K562 (cell line): ENCODE results near the gene S100P. TPM values are rescaled to one million over a fixed set of nuclear protein-coding genes. Genes with fewer than 3 reads are reported as not detected.
A peak's percentile ranks its signal among the peaks of the same experiment; 100 is the strongest.

ENCODE experiments used
- BRD4 ChIP-seq: fragments of 200-600 bp; sonication (generic); IDR thresholded peaks from 2 replicates; pipeline ENCODE4 v1.6.1; 2017; ENCODE audit warnings: inconsistent platforms
- CBX1 ChIP-seq: sonication (generic); IDR thresholded peaks from 2 replicates; pipeline ENCODE4 v1.6.1; 2016; ENCODE audit warnings: antibody characterized with exemption, low read depth, mild to moderate bottlenecking
- ELF2 ChIP-seq: fragments of 250-450 bp; sonication (Bioruptor Pico); IDR thresholded peaks from 2 replicates; pipeline ENCODE4 v1.5.0; 2021; ENCODE audit warnings: mild to moderate bottlenecking
- ETS1 ChIP-seq: conservative IDR thresholded peaks from 2 replicates; pipeline ENCODE4 v1.6.1; 2011; ENCODE audit warnings: low read depth, mild to moderate bottlenecking, low read length; ENCODE audit not compliant: control insufficient read depth
- HSF4 ChIP-seq: fragments of 250-450 bp; sonication (Bioruptor Pico); IDR thresholded peaks from 2 replicates; pipeline ENCODE4 v2.1.2; 2022; ENCODE audit warnings: mild to moderate bottlenecking, moderate library complexity, borderline replicate concordance
- LEF1 ChIP-seq: fragments of 450-650 bp; IDR thresholded peaks from 2 replicates; pipeline ENCODE4 v1.6.1; 2016; ENCODE audit warnings: mild to moderate bottlenecking
- MAFG ChIP-seq: fragments of 450-650 bp; conservative IDR thresholded peaks from 2 replicates; pipeline ENCODE4 v1.6.1; 2016; ENCODE audit warnings: missing genetic modification characterization, missing compliant biosample characterization
- MAZ ChIP-seq, 2 experiments: fragments of 450-650 bp in 1 of 2; sonication (generic) in 1 of 2; formaldehyde crosslinking; IDR thresholded peaks in 1 of 2; conservative IDR thresholded peaks in 1 of 2; 2 replicates each; pipeline versions ENCODE4 v1.4.0 to v1.5.0; 2020; ENCODE audit warnings: mild to moderate bottlenecking in 1 of 2, missing genetic modification reagents in 1 of 2
- TAF1 ChIP-seq: IDR thresholded peaks from 2 replicates; pipeline ENCODE4 v1.6.1; 2011; ENCODE audit warnings: mild to moderate bottlenecking, low read length, moderate library complexity; ENCODE audit not compliant: insufficient read depth, control insufficient read depth, severe bottlenecking; ENCODE audit errors: extremely low read depth
- ZNF121 ChIP-seq: sonication (generic); formaldehyde crosslinking; conservative IDR thresholded peaks from 2 replicates; pipeline ENCODE4 v1.8.0; 2022; ENCODE audit warnings: missing genetic modification reagents
- polyA plus RNA-seq, 8 experiments: library from polyadenylated mRNA; depleted of rRNA in 4 of 8; stranded (reverse) in 5 of 8; unstranded in 3 of 8; fragments of >200 nt; fragmentation: Nextera tagmentation in 2 of 8; fragmentation: Illumina TruSeq in 1 of 8; extraction: Ambion mirVana in 2 of 8; extraction: Trizol in 1 of 8; gene quantifications; 2 replicates each; pipeline versions ENCODE4 v1.2.1 to v1.2.3, GENCODE V29; 2011 to 2014; ENCODE audit warnings: inconsistent platforms in 1 of 8, missing spikeins in 1 of 8
- total RNA-seq, 7 experiments: library from RNA; depleted of rRNA in 6 of 7; stranded (reverse); fragments of >200 nt in 6 of 7; fragmentation: Illumina TruSeq in 2 of 7; extraction: Trizol in 2 of 7; gene quantifications; 2 replicates each; pipeline versions ENCODE4 v1.2.1 to v1.2.3, GENCODE V29; 2011 to 2021; ENCODE audit warnings: low replicate concordance in 1 of 7

S100P gene
- total and polyA plus RNA-seq, 9 of the 15 experiments (the other 6 are each of a cell fraction or from before 2014, with no cell fraction given), result 4.1 to 23.8 (median 7.5) TPM

- TF ChIP-seq MAZ (CRISPR knock-in tag; conservative IDR thresholded peaks at IDR 0.05 in 1 of 2, IDR thresholded peaks at IDR 0.05 in 1 of 2), result peak; percentile 63 to 65; a peak in 3 of 4 replicates
- TF ChIP-seq TAF1, result peak; percentile 60
- TF ChIP-seq ELF2 (CRISPR knock-in tag), result no peak; the same call in none of the 2 replicates
- peak; percentile 61; the same call in 1 of the 2 replicates for TF ChIP-seq ETS1
- peak; percentile 69; the same call in 1 of the 2 replicates for TF ChIP-seq LEF1
- TF ChIP-seq ZNF121 (CRISPR knock-in tag), result no peak
- TF ChIP-seq CBX1, result peak; percentile 60; the same call in 1 of the 2 replicates
- TF ChIP-seq MAFG (tag), result peak; percentile 99
- peak; percentile 70; the same call in 1 of the 2 replicates for TF ChIP-seq BRD4
- peak; percentile 89; the same call in 1 of the 2 replicates for TF ChIP-seq HSF4 (CRISPR knock-in tag)
These were observed 39.0 kb downstream of the S100P start (continued) for GRCh38 chr4:6732441-6733357.
